ENCODE measurements around the gene CA11. TPM values are rescaled to one million over a fixed set of nuclear protein-coding genes. Genes with fewer than 3 reads are reported as not detected.

Gene CA11
- total and polyA plus RNA-seq, 9 of the 15 experiments (the other 6 are each of a cell fraction or from before 2014, with no cell fraction given): 2.9 to 19.9 (median 8.3) TPM

DNA sequence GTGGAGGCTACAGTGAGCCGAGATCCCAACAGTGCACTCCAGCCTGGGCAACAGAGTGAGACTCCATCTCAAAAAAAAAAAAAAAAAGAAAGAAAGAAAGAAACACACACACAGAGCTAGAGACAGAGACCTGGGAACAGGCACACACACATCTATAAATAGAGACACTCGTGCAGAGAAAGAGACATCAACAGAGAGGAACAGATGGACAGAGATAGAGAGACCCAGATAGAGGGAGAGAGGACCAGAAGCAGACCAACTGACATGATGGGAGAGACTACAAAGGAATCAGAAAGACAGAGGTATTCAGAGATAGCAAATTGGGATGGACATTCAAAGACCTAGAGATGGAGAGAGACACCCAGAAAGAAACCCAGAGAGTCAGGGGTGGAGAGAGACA is 2.1 kb upstream of the CA11 start (continued):
- TF ChIP-seq, protein P1, sequence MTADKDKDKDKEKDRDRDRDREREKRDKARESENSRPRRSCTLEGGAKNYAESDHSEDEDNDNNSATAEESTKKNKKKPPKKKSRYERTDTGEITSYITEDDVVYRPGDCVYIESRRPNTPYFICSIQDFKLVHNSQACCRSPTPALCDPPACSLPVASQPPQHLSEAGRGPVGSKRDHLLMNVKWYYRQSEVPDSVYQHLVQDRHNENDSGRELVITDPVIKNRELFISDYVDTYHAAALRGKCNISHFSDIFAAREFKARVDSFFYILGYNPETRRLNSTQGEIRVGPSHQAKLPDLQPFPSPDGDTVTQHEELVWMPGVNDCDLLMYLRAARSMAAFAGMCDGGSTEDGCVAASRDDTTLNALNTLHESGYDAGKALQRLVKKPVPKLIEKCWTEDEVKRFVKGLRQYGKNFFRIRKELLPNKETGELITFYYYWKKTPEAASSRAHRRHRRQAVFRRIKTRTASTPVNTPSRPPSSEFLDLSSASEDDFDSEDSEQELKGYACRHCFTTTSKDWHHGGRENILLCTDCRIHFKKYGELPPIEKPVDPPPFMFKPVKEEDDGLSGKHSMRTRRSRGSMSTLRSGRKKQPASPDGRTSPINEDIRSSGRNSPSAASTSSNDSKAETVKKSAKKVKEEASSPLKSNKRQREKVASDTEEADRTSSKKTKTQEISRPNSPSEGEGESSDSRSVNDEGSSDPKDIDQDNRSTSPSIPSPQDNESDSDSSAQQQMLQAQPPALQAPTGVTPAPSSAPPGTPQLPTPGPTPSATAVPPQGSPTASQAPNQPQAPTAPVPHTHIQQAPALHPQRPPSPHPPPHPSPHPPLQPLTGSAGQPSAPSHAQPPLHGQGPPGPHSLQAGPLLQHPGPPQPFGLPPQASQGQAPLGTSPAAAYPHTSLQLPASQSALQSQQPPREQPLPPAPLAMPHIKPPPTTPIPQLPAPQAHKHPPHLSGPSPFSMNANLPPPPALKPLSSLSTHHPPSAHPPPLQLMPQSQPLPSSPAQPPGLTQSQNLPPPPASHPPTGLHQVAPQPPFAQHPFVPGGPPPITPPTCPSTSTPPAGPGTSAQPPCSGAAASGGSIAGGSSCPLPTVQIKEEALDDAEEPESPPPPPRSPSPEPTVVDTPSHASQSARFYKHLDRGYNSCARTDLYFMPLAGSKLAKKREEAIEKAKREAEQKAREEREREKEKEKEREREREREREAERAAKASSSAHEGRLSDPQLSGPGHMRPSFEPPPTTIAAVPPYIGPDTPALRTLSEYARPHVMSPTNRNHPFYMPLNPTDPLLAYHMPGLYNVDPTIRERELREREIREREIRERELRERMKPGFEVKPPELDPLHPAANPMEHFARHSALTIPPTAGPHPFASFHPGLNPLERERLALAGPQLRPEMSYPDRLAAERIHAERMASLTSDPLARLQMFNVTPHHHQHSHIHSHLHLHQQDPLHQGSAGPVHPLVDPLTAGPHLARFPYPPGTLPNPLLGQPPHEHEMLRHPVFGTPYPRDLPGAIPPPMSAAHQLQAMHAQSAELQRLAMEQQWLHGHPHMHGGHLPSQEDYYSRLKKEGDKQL (CRISPR knock-in tag; IDR thresholded peaks at IDR 0.05; ENCODE audit: borderline replicate concordance): no peak
- no peak for TF ChIP-seq TBL1XR1 (IDR thresholded peaks at IDR 0.05; ENCODE audit: low read length in 2 of 2)
- no peak for TF ChIP-seq ZNF384 (IDR thresholded peaks at IDR 0.05; ENCODE audit: low read depth, low read length)
- no peak for TF ChIP-seq ARID2 (IDR thresholded peaks at IDR 0.05)
- no peak for TF ChIP-seq ELF1 (tag; IDR thresholded peaks at IDR 0.05)
- no peak for TF ChIP-seq XRCC5 (IDR thresholded peaks at IDR 0.05; ENCODE audit: low read depth, low read length)
- TF ChIP-seq, protein P2, sequence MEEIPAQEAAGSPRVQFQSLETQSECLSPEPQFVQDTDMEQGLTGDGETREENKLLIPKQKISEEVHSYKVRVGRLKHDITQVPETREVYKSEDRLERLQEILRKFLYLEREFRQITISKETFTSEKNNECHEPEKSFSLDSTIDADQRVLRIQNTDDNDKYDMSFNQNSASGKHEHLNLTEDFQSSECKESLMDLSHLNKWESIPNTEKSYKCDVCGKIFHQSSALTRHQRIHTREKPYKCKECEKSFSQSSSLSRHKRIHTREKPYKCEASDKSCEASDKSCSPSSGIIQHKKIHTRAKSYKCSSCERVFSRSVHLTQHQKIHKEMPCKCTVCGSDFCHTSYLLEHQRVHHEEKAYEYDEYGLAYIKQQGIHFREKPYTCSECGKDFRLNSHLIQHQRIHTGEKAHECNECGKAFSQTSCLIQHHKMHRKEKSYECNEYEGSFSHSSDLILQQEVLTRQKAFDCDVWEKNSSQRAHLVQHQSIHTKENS (CRISPR knock-in tag; IDR thresholded peaks at IDR 0.05): no peak
- TF ChIP-seq TEAD4 (IDR thresholded peaks at IDR 0.05; ENCODE audit: low read length): no peak
- TF ChIP-seq TEAD4 (CRISPR knock-in tag; IDR thresholded peaks at IDR 0.05; ENCODE audit: borderline replicate concordance): no peak
- 0 out of 2 replicates have a peak, but pooled peaks have one; percentile 2 for TF ChIP-seq CBFA2T2 (conservative IDR thresholded peaks at IDR 0.05)
- no peak for TF ChIP-seq SMAD3 (CRISPR knock-in tag; conservative IDR thresholded peaks at IDR 0.05)
- TF ChIP-seq, protein P3, sequence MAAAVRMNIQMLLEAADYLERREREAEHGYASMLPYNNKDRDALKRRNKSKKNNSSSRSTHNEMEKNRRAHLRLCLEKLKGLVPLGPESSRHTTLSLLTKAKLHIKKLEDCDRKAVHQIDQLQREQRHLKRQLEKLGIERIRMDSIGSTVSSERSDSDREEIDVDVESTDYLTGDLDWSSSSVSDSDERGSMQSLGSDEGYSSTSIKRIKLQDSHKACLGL (CRISPR knock-in tag; IDR thresholded peaks at IDR 0.05; ENCODE audit: borderline replicate concordance, poor library complexity, severe bottlenecking): no peak
- TF ChIP-seq JUNB (CRISPR knock-in tag; conservative IDR thresholded peaks at IDR 0.05): no peak
- TF ChIP-seq MYC (IDR thresholded peaks at IDR 0.05; ENCODE audit: low read depth, low read length): no peak
- TF ChIP-seq MYC (CRISPR knock-in tag; IDR thresholded peaks at IDR 0.05; ENCODE audit: borderline replicate concordance, low read depth): no peak
- peak; percentile 56 for TF ChIP-seq CBFA2T3 (IDR thresholded peaks at IDR 0.05)

Measured in K562 (cell line).